DMS79 (cell line): Measurements from ENCODE around the gene NEUROD4.

Experiments used
- DNase-seq: peaks from one replicate; lab custom pipeline; 2025; lab: John Stamatoyannopoulos, UW

The NEUROD4 gene

DNA sequence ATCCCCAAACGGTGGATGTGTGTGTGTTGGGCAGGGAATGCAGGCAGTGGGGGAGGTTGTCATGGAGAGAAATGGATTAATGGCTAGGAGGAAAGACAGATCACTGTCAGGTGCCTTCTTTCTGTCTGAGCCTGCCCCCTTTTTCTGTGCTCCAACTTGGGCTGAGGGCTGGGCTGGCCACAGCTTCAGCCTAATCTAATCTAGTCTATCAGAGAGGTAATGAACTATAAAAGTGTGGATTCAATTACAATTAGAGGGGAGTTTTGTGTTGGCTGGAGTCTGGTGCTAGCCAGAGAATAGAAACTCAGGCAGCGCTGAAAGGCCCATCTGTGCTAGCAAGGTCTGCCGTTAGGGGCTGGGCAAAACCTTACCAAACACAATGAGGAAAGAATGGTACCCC lies 41.2 kb downstream of the NEUROD4 start:
- DNase-seq: no peak

- DNase-seq: no peak
These were observed 43.5 kb downstream of the NEUROD4 start for GRCh38 chr12:55063291-55063690.

GRCh38 chr12:55065535-55065934 lies 45.8 kb downstream of the NEUROD4 start:
- no peak for DNase-seq

DNA sequence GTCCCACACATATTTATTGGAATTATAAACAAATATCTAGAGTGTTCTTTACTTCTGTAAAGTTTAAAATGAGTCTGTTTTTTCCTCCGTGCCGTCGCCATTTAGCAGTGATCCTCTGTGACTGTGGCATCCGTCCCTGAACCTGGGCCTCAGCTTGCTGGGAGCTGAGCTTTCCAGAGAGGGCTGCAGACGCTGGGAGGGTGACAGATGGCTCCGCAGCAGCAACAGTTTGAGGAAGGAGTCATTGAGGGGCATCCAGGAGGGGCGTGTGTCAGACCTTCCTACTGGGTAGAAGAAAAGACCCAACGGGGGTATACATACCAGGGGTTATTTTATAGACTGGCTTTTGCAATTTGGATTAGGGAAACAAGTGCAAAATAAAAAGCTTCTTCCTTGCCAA lies 47.9 kb downstream of the NEUROD4 start:
- DNase-seq: no peak

GRCh38 chr12:55068416-55069010 lies 48.7 kb downstream of the NEUROD4 start:
- DNase-seq: no peak

DNA sequence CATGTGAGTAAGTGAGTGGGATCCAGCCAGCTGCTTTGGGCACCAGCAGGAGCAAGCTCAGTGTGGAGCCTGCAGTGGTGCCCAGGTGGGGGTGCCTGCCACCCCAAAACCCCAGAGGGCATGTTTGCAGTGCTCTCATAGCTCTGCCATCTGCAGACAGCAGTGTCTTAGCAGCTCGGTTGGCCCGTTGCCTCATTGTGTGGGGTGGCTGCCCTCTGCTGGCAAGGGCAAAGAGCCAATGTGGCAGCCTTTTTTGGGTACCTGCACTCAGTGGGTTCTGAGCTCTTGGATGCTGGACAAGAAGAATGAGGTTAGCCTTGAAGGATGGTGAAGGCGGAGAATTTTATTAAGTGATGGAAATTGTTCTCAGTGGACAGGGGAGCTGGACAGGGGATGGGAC lies 52.3 kb downstream of the NEUROD4 start:
- no peak for DNase-seq

- DNase-seq: no peak
These were observed 53.6 kb downstream of the NEUROD4 start for GRCh38 chr12:55073043-55074022.

DNA sequence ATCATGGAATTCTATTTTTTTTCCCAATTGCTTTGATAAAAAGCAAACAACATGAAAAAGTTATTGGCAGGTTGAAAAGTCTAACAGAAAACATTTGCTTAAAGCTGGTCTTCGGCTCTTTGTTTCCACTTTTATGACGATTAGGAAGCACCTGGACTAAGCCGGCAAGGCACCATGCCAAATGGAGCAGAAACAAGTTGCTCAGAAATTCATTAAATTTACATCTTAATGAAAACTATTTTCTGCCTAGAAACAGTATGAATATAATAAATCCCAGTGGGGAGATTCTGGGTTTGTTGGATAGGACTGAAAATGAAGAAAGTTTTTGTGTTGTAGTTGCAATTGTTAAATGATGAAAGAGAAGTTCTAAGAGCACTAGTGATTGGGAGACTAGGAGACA lies 55.0 kb downstream of the NEUROD4 start:
- no peak for DNase-seq
